ENCODE results near the gene UBQLN4.

- TF ChIP-seq, protein P1, sequence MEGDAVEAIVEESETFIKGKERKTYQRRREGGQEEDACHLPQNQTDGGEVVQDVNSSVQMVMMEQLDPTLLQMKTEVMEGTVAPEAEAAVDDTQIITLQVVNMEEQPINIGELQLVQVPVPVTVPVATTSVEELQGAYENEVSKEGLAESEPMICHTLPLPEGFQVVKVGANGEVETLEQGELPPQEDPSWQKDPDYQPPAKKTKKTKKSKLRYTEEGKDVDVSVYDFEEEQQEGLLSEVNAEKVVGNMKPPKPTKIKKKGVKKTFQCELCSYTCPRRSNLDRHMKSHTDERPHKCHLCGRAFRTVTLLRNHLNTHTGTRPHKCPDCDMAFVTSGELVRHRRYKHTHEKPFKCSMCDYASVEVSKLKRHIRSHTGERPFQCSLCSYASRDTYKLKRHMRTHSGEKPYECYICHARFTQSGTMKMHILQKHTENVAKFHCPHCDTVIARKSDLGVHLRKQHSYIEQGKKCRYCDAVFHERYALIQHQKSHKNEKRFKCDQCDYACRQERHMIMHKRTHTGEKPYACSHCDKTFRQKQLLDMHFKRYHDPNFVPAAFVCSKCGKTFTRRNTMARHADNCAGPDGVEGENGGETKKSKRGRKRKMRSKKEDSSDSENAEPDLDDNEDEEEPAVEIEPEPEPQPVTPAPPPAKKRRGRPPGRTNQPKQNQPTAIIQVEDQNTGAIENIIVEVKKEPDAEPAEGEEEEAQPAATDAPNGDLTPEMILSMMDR (IDR thresholded peaks at IDR 0.05; ENCODE audit: low read length) = no peak
- TF ChIP-seq EZH2phosphoT487 (IDR thresholded peaks at IDR 0.05; ENCODE audit: low read length) = no peak
- TF ChIP-seq EZH2 (optimal IDR thresholded peaks at IDR 0.05; ENCODE audit: low read depth, low read length) = no peak
These were observed 1.1 kb upstream of the UBQLN4 start, which contains the start of gene LAMTOR2 for GRCh38 chr1:156054500-156055280.

Measured in MM.1S (cell line).